Measurements from ENCODE around the gene DNAH6.

The DNAH6 gene

DNA sequence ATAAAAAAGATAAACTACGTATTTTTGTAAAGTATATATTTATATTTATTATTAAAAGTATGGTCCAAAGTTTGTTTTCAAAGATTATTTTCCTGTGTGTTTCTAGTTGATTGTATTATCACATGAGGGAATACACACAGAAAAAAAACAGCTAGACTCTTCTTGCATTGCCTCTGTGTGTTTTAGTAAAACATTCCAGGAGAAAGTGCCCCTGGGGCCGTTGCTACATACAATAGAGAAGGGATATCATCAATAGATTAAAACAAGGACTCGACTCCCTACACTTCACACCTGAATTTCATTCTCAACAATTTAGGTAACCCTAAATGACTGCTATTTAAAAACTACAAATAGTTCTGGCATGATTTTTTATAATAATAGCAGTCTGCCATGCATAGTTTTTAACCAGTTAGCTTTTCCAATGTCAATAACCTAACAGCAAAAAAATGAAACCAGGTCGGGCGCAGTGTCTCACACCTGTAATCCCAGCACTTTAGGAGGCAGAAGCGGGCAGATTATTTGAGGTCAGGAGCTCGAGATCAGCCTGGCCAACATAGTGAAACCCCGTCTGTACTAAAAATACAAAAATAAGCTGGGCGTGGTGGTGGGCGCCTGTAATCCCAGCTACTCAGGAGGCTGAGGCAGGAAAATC lies 171.3 kb downstream of the DNAH6 start:
- TF ChIP-seq, protein P1, sequence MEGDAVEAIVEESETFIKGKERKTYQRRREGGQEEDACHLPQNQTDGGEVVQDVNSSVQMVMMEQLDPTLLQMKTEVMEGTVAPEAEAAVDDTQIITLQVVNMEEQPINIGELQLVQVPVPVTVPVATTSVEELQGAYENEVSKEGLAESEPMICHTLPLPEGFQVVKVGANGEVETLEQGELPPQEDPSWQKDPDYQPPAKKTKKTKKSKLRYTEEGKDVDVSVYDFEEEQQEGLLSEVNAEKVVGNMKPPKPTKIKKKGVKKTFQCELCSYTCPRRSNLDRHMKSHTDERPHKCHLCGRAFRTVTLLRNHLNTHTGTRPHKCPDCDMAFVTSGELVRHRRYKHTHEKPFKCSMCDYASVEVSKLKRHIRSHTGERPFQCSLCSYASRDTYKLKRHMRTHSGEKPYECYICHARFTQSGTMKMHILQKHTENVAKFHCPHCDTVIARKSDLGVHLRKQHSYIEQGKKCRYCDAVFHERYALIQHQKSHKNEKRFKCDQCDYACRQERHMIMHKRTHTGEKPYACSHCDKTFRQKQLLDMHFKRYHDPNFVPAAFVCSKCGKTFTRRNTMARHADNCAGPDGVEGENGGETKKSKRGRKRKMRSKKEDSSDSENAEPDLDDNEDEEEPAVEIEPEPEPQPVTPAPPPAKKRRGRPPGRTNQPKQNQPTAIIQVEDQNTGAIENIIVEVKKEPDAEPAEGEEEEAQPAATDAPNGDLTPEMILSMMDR (IDR thresholded peaks at IDR 0.05; ENCODE audit: low read depth, low read length): no peak
- no peaks in the 10 kb centered on the region for H3K9me3 ChIP-seq (ENCODE audit: severe bottlenecking)

DNA sequence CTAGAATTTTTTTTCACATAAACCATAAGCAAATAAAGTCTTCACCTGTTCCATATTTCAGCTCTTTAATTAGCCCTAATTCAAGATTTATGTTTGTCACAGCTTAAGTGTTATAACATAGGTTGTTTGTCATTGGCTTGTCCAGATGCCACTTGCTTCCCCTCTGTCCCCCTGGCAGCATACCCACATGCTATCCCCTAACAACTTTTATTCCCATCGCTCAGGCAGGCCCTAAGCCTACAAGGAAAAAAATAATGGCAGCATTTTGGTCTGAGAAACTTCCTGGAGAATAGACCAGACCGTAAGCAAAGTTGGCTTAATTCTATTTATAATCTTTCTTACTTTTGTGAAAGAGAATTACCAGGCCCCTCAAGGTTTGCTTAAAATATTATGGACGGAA lies 173.9 kb downstream of the DNAH6 start:
- Histone ChIP-seq H3K9me3 (ENCODE audit: severe bottlenecking) (no peaks in the 10 kb centered on the region), H3K36me3 (no peaks in the 10 kb centered on the region), H3K27ac (no peak overlapping the region), H3K27me3 (ENCODE audit: insufficient read depth, low read depth, severe bottlenecking) (no peaks in the 10 kb centered on the region), H3K4me3 (ENCODE audit: low read depth, low read length) (no peak overlapping the region)
- TF ChIP-seq, protein P1 (IDR thresholded peaks at IDR 0.05; ENCODE audit: low read depth, low read length): no peak
- DNase-seq: no peak

More for the DNA sequence above, 171.3 kb downstream of the DNAH6 start:
- DNase-seq: no peak
- no peak overlapping the region for H3K4me3 ChIP-seq (ENCODE audit: low read depth, low read length)
- no peak overlapping the region for H3K27ac ChIP-seq
- no peaks in the 10 kb centered on the region for H3K36me3 ChIP-seq
- no peaks in the 10 kb centered on the region for H3K27me3 ChIP-seq (ENCODE audit: insufficient read depth, low read depth, severe bottlenecking)

DNA sequence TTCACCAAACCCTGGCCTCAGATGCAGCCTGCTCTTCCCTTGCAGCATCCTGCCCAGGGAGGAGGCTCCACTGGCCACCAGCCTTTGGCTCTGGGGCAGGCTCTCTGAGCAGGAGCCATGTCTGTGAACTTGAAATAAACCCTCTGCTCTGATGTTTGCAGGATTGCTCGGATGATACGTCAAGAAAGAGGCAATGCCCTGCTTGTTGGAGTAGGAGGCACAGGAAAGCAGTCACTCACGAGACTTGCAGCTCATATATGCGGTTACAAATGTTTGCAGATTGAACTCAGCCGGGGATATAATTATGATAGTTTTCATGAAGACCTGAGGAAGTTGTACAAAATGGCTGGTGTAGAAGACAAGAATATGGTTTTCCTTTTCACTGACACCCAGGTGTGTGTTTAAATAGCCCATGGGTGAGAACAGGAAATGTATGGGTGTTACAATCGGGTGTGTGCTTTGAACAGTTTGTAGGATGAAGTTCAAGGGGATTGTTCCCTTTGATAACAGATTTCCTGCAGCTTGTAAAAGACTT lies 177.9 kb downstream of the DNAH6 start:
- TF ChIP-seq, protein P1 (IDR thresholded peaks at IDR 0.05; ENCODE audit: low read depth, low read length): no peak
- H3K36me3 ChIP-seq: no peaks in the 10 kb centered on the region
- H3K9me3 ChIP-seq (ENCODE audit: severe bottlenecking): no peaks in the 10 kb centered on the region
- H3K4me3 ChIP-seq (ENCODE audit: low read depth, low read length): no peak overlapping the region
- no peak overlapping the region for H3K27ac ChIP-seq
- no peak for DNase-seq
- no peaks in the 10 kb centered on the region for H3K27me3 ChIP-seq (ENCODE audit: insufficient read depth, low read depth, severe bottlenecking)

DNA sequence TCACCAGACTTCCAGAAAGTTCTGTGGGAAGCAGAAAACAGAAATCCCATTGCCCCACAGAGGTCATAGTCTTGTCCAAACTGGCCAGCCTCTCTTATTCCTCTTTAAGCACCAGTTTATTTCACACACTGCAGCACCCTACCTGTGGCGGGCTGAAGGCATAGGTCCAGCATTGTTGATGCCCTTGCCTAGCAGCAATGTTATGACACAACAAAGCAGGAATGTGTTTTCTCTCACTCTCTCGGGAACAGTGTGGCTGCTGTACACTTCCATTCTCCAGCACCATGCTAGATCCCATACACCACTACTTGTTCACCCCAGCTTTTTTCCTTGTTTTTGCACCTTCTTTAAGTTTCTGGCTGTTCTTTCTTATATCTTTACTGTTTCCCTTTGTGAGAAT lies 181.6 kb downstream of the DNAH6 start:
- no peaks in the 10 kb centered on the region for H3K27me3 ChIP-seq (ENCODE audit: insufficient read depth, low read depth, severe bottlenecking)
- TF ChIP-seq, protein P1 (IDR thresholded peaks at IDR 0.05; ENCODE audit: low read depth, low read length): no peak
- no peaks in the 10 kb centered on the region for H3K36me3 ChIP-seq
- no peaks in the 10 kb centered on the region for H3K9me3 ChIP-seq (ENCODE audit: severe bottlenecking)
- H3K27ac ChIP-seq: no peak overlapping the region
- no peak overlapping the region for H3K4me3 ChIP-seq (ENCODE audit: low read depth, low read length)
- DNase-seq: no peak

DNA sequence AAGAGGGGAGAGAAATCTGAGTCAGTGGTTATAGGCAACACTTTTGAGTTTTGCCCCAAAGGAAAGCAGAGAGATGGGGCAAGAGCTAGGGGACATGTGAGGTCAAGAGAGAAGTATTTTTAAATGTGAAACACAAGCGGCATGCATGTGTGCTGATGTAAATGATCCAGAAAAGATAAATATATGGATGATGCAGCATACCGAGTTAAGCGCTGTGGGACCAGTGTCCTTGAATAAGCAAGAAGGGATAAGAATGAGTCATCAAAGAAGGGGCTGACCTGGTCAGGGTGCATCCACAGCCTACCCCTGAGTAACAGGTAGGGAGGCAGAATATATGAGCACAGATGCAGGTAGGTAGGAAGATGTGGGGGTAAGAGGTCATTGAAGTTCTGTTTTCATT lies 183.7 kb downstream of the DNAH6 start:
- DNase-seq: no peak
- TF ChIP-seq, protein P1 (IDR thresholded peaks at IDR 0.05; ENCODE audit: low read depth, low read length): no peak
- H3K27me3 ChIP-seq (ENCODE audit: insufficient read depth, low read depth, severe bottlenecking): no peaks in the 10 kb centered on the region

DNA sequence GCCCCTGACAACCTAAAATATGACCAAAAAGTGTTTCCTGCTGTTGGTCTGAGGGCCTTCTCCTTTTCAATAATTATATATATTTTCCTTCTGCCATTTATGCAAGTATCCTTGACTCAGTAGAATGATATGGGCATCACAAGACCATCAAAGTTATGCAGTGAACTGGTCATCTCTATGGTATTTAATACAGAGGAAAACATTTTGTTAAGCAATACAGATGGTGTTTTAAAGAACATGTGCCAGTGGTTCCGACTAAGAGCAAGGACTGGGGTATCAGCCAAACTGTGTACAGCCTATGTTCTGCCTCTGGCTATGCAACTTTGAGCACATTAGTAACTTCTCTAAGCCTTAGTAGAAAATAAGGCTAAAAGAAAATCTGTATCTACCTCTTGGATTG lies 185.6 kb downstream of the DNAH6 start:
- no peaks in the 10 kb centered on the region for H3K36me3 ChIP-seq
- H3K27ac ChIP-seq: no peak overlapping the region
- no peak overlapping the region for H3K4me3 ChIP-seq (ENCODE audit: low read depth, low read length)
- H3K27me3 ChIP-seq (ENCODE audit: insufficient read depth, low read depth, severe bottlenecking): no peaks in the 10 kb centered on the region
- TF ChIP-seq, protein P1 (IDR thresholded peaks at IDR 0.05; ENCODE audit: low read depth, low read length): no peak
- H3K9me3 ChIP-seq (ENCODE audit: severe bottlenecking): no peaks in the 10 kb centered on the region
- no peak for DNase-seq

More for the DNA sequence above, 183.7 kb downstream of the DNAH6 start:
- no peak overlapping the region for H3K27ac ChIP-seq
- no peak overlapping the region for H3K4me3 ChIP-seq (ENCODE audit: low read depth, low read length)
- no peaks in the 10 kb centered on the region for H3K9me3 ChIP-seq (ENCODE audit: severe bottlenecking)
- H3K36me3 ChIP-seq: no peaks in the 10 kb centered on the region

Measured in WERI-Rb-1 (cell line).